Activated CD4-positive, CD25-positive, alpha-beta regulatory T cell treated with anti-CD3 and anti-CD28 coated beads, Interleukin-2, amount 50 U/mL, for 24 hours (primary cell): ENCODE measurements around the gene GRIK5.
"Not testable (repeated sequence)": the region's sequence is repeated elsewhere in the genome, so short reads cannot be mapped to it uniquely, and the experiment has no call there.

Experiments used
- ATAC-seq, 2 donors: fragments of 150-1000 bp; cut with Tn5 transposase; one replicate each; pipeline ENCODE4 v1.10.0; 2021; ENCODE audit warnings: mild to moderate bottlenecking in 1 of 2, moderate library complexity in 1 of 2

Gene GRIK5

GRCh38 chr19:42006569-42006968 is 63.4 kb downstream of the GRIK5 start:
- no peak for ATAC-seq

- no peak for ATAC-seq
Measured at GRCh38 chr19:42005504-42005903, 64.5 kb downstream of the GRIK5 start.

GRCh38 chr19:42003506-42004294 is 66.3 kb downstream of the GRIK5 start:
- no peak for ATAC-seq

GRCh38 chr19:41999878-42000208 is 70.2 kb downstream of the GRIK5 start:
- no peak for ATAC-seq

GRCh38 chr19:41999071-41999877 is 70.7 kb downstream of the GRIK5 start:
- no peak for ATAC-seq

- ATAC-seq: no peak
Measured at GRCh38 chr19:41998246-41999020, 71.6 kb downstream of the GRIK5 start.

- ATAC-seq: no peak
Measured at GRCh38 chr19:41997851-41998229, 72.2 kb downstream of the GRIK5 start.

- ATAC-seq: no peak
Measured at GRCh38 chr19:41997121-41997850, 72.7 kb downstream of the GRIK5 start.

GRCh38 chr19:41995959-41996797 is 73.8 kb downstream of the GRIK5 start:
- ATAC-seq: no peak

GRCh38 chr19:41994994-41995958 is 74.7 kb downstream of the GRIK5 start:
- no peak for ATAC-seq

GRCh38 chr19:41994521-41994971 is 75.5 kb downstream of the GRIK5 start:
- peak in 1 of 2 donors; percentile 26 for ATAC-seq

- peak; percentile 83 to 88 for ATAC-seq
Measured at GRCh38 chr19:41993612-41994483, 76.2 kb downstream of the GRIK5 start, which contains the start of gene ATP1A3. Gene ATP1A3, minus strand, starts transcription at chr19:41994230. Its CDS starts 154 bp downstream, at chr19:41994076.

- ATAC-seq: not testable (repeated sequence)
Measured at GRCh38 chr19:41991925-41992569, 78.0 kb downstream of the GRIK5 start.

GRCh38 chr19:41991025-41991424 is 79.0 kb downstream of the GRIK5 start:
- ATAC-seq: no peak

- ATAC-seq: no peak
Measured at GRCh38 chr19:41990615-41991014, 79.4 kb downstream of the GRIK5 start.

GRCh38 chr19:41990028-41990427 is 80.0 kb downstream of the GRIK5 start:
- ATAC-seq: no peak

GRCh38 chr19:41988947-41989346 is 81.1 kb downstream of the GRIK5 start:
- ATAC-seq: no peak

- ATAC-seq: no peak
Measured at GRCh38 chr19:41987141-41987860, 82.7 kb downstream of the GRIK5 start.
